ENCODE measurements around the gene CTU2. TPM values are rescaled to one million over a fixed set of nuclear protein-coding genes. Genes with fewer than 3 reads are reported as not detected.
A peak's percentile ranks its signal among the peaks of the same experiment; 100 is the strongest.

CTU2 gene
- total RNA-seq, 1 donor from 2014 or later = 18.3 TPM

- Mint-ChIP-seq H3K4me3 (ENCODE audit: unreplicated experiment) (no peak overlapping the region), H3K27ac (ENCODE audit: unreplicated experiment) (no peak overlapping the region)
- H3K79me2 ChIP-seq (ENCODE audit: insufficient read depth, low read length) = peaks cover 38% of the 10 kb centered on the region
Observed at GRCh38 chr16:88742896-88743605, 36.7 kb downstream of the CTU2 start.

GRCh38 chr16:88743693-88744576, 37.6 kb downstream of the CTU2 start:
- Histone ChIP-seq H3K9ac (ENCODE audit: low read length) (no peak overlapping the region), H3K4me3 (ENCODE audit: insufficient read depth, low read depth, low read length) (no peak overlapping the region), H4K20me1 (ENCODE audit: insufficient read depth, low read length) (peaks cover 72% of the 10 kb centered on the region), H3K79me2 (ENCODE audit: insufficient read depth, low read length) (peaks cover 44% of the 10 kb centered on the region), H2AFZ (ENCODE audit: low read depth, low read length) (no peak overlapping the region), H3K27me3 (ENCODE audit: insufficient read depth, low read length) (no peaks in the 10 kb centered on the region), H3K4me2 (ENCODE audit: low read length) (no peak overlapping the region), H3K9me3 (ENCODE audit: insufficient read depth, low read depth, low read length) (no peaks in the 10 kb centered on the region), H3K4me1 (ENCODE audit: insufficient read depth, low read length) (no peaks in the 10 kb centered on the region), H3K27ac (ENCODE audit: low read depth, low read length) (no peak overlapping the region), H3K36me3 (ENCODE audit: insufficient read depth, low read length) (peaks cover 2% of the 10 kb centered on the region)
- Mint-ChIP-seq H3K4me3 (ENCODE audit: unreplicated experiment) (no peak overlapping the region), H3K4me1 (ENCODE audit: low read depth, unreplicated experiment) (no peaks in the 10 kb centered on the region), H3K9me3 (ENCODE audit: unreplicated experiment) (no peaks in the 10 kb centered on the region), H3K27me3 (ENCODE audit: low read depth, unreplicated experiment) (no peaks in the 10 kb centered on the region), H3K27ac (ENCODE audit: unreplicated experiment) (no peak overlapping the region), H3K36me3 (ENCODE audit: low read depth, unreplicated experiment) (peaks cover 2% of the 10 kb centered on the region)
- FAIRE-seq = no peak
- peak; percentile 56 for TF ChIP-seq CTCF (IDR thresholded peaks at IDR 0.05; ENCODE audit: insufficient read depth, low read depth, low read length)
- TF ChIP-seq EZH2 (IDR thresholded peaks at IDR 0.05; ENCODE audit: insufficient read depth, low read length) = no peak
- DNase-seq (ENCODE audit: low read depth) = no peak

More at GRCh38 chr16:88742896-88743605, 36.7 kb downstream of the CTU2 start:
- Histone ChIP-seq H3K36me3 (ENCODE audit: insufficient read depth, low read length) (peaks cover 2% of the 10 kb centered on the region), H2AFZ (ENCODE audit: low read depth, low read length) (no peak overlapping the region), H3K27me3 (ENCODE audit: insufficient read depth, low read length) (no peaks in the 10 kb centered on the region), H3K27ac (ENCODE audit: low read depth, low read length) (no peak overlapping the region), H3K4me3 (ENCODE audit: insufficient read depth, low read depth, low read length) (no peak overlapping the region), H4K20me1 (ENCODE audit: insufficient read depth, low read length) (peaks cover 75% of the 10 kb centered on the region), H3K4me2 (ENCODE audit: low read length) (no peak overlapping the region), H3K9me3 (ENCODE audit: insufficient read depth, low read depth, low read length) (no peaks in the 10 kb centered on the region), H3K9ac (ENCODE audit: low read length) (no peak overlapping the region), H3K4me1 (ENCODE audit: insufficient read depth, low read length) (no peaks in the 10 kb centered on the region)
- H3K36me3 Mint-ChIP-seq (ENCODE audit: low read depth, unreplicated experiment) = peaks cover 2% of the 10 kb centered on the region
- H3K9me3 Mint-ChIP-seq (ENCODE audit: unreplicated experiment) = no peaks in the 10 kb centered on the region
- H3K27me3 Mint-ChIP-seq (ENCODE audit: low read depth, unreplicated experiment) = no peaks in the 10 kb centered on the region
- FAIRE-seq = no peak
- H3K4me1 Mint-ChIP-seq (ENCODE audit: low read depth, unreplicated experiment) = no peaks in the 10 kb centered on the region
- no peak for TF ChIP-seq CTCF (IDR thresholded peaks at IDR 0.05; ENCODE audit: insufficient read depth, low read depth, low read length)
- no peak for TF ChIP-seq EZH2 (IDR thresholded peaks at IDR 0.05; ENCODE audit: insufficient read depth, low read length)
- no peak for DNase-seq (ENCODE audit: low read depth)

Data from astrocyte (in vitro differentiated cells and primary cell).